GM12875 (cell line): ENCODE measurements around the gene PGM2L1.

Source experiments
- H3K4me3 ChIP-seq: one replicate; pipeline ENCODE4 v1.5.1; 2011; ENCODE audit warnings: low read depth, low read length, control low read depth
- TF ChIP-seq, protein P1 (sequence below): IDR thresholded peaks from 2 replicates; pipeline ENCODE4 v1.5.1; 2011; ENCODE audit warnings: low read depth, mild to moderate bottlenecking, control low read depth, inconsistent platforms, low read length, moderate library complexity, borderline replicate concordance; ENCODE audit not compliant: insufficient read depth

The PGM2L1 gene

DNA sequence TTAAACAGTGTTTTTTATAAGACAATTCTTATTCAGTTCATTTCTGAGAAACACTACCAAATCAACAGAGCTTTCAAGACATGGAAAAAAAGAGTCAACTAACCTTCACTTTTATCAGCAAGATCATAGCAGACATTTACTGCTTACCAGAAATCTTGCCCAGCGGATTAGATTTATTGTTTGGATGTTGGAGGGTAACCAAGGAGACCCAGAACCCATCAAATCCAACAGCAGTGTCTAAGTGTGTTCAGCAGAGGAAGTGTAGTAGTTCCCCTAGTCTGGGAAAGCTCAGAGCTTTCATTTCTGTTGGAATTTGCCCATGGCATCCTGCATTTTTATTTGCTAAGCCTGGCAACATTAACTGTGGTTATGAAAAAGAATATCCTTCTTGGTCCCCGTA lies 2.4 kb upstream of the PGM2L1 start:
- no peak overlapping the region for H3K4me3 ChIP-seq
- TF ChIP-seq, protein P1, sequence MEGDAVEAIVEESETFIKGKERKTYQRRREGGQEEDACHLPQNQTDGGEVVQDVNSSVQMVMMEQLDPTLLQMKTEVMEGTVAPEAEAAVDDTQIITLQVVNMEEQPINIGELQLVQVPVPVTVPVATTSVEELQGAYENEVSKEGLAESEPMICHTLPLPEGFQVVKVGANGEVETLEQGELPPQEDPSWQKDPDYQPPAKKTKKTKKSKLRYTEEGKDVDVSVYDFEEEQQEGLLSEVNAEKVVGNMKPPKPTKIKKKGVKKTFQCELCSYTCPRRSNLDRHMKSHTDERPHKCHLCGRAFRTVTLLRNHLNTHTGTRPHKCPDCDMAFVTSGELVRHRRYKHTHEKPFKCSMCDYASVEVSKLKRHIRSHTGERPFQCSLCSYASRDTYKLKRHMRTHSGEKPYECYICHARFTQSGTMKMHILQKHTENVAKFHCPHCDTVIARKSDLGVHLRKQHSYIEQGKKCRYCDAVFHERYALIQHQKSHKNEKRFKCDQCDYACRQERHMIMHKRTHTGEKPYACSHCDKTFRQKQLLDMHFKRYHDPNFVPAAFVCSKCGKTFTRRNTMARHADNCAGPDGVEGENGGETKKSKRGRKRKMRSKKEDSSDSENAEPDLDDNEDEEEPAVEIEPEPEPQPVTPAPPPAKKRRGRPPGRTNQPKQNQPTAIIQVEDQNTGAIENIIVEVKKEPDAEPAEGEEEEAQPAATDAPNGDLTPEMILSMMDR = no peak

DNA sequence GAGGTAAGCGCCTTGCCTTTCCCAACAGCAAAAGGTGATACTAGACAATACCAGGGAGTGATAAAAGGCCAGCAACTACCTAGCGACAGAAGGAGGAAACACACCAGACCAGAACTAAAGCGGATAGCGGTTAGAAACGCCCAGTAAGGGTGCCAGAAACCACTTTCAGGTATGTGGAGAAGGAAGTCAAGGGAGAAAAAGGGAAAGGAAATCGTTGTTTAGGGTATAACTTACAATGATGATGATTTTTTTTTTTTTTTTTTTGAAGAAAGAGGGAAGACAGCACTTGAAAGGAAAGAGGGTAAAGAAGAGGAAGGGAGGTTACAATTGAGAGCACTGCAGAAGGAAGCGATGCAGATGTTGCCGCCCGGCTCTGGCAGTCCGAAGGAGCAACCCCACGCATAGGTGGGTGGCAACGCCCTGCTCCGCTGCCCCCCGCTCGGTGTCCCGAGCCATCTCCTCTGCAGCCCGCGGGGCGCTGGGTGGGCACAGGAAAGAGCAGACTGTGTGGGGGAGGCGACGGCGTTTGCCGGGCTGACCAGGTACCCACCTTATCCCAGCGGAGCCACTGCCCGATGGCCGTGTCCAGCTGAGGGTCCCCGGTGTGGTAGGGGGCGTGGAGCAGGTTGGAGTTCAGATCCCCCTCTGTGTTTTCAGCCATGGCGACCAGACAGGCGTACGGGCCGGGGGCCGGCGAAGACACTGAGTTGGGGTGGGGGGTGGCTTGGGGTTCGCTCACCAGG lies 561 bp downstream of the PGM2L1 start:
- TF ChIP-seq, protein P1 = no peak
- H3K4me3 ChIP-seq = peak overlapping the region; percentile 74

DNA sequence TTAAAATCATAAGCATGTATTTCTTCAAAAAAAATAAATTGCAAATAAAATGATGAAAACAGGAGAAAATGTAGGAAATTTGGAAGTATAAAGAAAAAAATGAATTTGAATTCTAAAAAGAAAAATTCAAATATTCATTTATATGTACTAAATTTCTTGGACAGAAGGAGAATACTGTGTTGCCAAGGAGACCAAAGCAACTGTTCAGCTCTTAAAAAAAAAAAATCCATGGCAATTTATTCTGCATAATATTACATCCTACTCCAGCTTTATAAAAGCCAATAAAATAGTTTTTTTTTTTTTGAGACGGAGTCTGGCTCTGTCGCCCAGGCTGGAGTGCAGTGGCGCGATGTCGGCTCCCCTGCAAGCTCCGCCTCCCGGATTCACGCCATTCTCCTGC lies 6.0 kb downstream of the PGM2L1 start:
- TF ChIP-seq, protein P1 = no peak
- no peak overlapping the region for H3K4me3 ChIP-seq

DNA sequence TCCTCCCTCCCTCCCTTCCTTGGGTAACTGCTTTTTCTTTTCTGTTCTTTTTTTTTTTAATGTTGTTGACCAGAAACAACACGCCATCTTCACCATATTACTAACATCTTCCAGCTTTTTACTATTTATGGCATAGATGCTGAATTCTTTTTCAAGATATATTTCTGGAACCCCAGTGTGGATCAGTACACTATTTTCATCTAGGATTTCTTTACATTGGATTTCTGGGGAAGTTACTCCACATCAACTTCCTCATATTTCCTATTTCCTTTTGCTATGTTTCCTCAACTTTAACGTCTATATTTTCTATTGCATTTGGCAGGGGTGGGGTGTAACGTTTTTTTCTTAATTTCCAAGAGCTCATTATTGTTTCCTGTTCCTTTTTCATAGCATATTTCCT lies 7.0 kb downstream of the PGM2L1 start:
- TF ChIP-seq, protein P1 = no peak
- H3K4me3 ChIP-seq = no peak overlapping the region

DNA sequence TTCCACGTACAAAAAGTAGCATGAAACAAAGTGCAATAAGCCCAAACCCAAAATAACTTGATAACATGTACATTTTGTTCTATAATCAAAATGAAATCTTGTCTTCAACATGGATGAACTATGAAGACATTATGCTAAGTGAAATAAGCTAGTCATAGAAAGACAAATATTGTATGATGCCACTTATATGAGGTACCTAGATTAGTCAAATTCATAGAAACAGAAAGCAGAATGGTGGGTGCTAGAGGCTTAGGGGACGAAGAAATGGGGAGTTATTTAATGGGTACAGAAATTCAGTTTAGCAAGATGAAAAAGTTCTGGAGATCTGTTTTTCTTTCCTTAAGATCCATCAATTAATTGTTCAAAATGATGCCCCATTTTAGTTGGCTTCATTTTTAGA lies 7.5 kb downstream of the PGM2L1 start:
- H3K4me3 ChIP-seq = no peak overlapping the region
- TF ChIP-seq, protein P1 = no peak

DNA sequence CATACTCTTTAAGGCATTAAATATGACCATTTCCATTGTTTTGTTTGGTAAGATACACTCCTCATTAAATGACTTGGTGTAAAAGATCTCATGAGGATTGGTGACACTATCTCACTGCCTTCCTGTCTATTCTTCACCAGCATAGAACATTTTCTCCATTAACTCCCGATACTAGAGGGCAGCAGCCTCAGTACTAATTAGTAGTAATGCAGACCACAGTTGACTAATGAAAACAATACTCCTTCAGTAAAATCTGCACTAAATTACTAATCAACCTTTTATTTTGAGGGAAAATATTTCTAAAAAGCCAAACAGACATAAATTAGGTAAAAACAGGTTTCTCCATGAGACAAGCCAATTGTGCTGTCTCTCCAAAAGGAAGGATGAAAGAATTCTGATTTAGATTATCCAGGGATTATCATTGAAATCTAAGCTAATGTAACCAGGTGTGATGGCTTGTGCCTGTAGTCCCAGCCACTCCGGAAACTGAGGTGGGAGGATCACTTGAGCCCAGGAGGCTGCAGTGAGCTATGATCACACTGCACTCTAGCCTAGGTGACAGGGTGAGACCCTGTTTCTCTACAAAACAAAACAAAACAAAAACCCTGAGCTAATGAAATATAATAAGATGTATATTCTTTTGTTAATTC lies 9.4 kb downstream of the PGM2L1 start:
- TF ChIP-seq, protein P1 = peak; percentile 48; the same call in 1 of the 2 replicates
- no peak overlapping the region for H3K4me3 ChIP-seq

DNA sequence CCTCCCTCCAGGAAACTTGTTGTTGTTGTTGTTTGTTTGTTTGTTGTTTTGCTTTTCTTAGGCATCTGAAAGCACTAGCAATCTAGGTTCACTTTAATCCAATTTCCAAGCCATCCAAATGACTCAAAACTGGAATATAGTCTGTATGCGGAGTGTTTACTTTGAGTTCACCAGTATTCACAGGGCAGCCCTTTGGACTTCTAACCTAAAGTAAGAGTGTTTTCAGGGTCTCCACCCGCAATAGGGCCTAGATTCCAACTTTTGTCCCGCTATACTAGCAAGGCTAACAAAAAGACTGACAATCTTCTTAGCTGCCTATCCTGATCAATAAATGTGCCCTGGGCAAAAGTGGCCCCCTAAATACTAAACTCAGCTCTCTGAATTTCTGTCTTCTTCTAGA lies 13.6 kb downstream of the PGM2L1 start:
- no peak overlapping the region for H3K4me3 ChIP-seq
- TF ChIP-seq, protein P1 = no peak
